GM23338 (cell line): ENCODE data around the gene GDE1. TPM values are rescaled to one million over a fixed set of nuclear protein-coding genes. Genes with fewer than 3 reads are reported as not detected.

Experiments used
- ATAC-seq: fragments of 200-7000 bp; cut with Tn5 transposase; 3 replicates; pipeline ENCODE4 v1.9.1; 2020
- DNase-seq: peaks from one replicate; pipeline ENCODE4 v3.0.0-alpha.2; 2015; ENCODE audit warnings: low spot score
- H2AFZ ChIP-seq: fragments of 200-600 bp; sonication (generic); 2 replicates; pipeline ENCODE4 v1.8.0; 2016; ENCODE audit warnings: antibody characterized with exemption, mild to moderate bottlenecking, moderate library complexity
- H3F3A ChIP-seq: fragments of 200-600 bp; sonication (generic); replicated peaks from 2 replicates; pipeline ENCODE4 v1.8.0; 2017; ENCODE audit warnings: antibody characterized with exemption, mixed run types, low read depth
- H3K27ac ChIP-seq: fragments of 200-600 bp; sonication (generic); 2 replicates; pipeline ENCODE4 v1.6.1; 2016; ENCODE audit warnings: low read depth
- H3K27me3 ChIP-seq: fragments of 200-600 bp; sonication (generic); 2 replicates; pipeline ENCODE4 v1.8.0; 2016; ENCODE audit warnings: mild to moderate bottlenecking, mixed run types, moderate library complexity; ENCODE audit not compliant: insufficient read depth
- H3K36me3 ChIP-seq: fragments of 200-600 bp; sonication (generic); 2 replicates; pipeline ENCODE4 v1.8.0; 2016; ENCODE audit warnings: mild to moderate bottlenecking; ENCODE audit not compliant: insufficient read depth
- H3K4me1 ChIP-seq: fragments of 200-600 bp; sonication (generic); 2 replicates; pipeline ENCODE4 v1.8.0; 2016; ENCODE audit warnings: mild to moderate bottlenecking, moderate library complexity; ENCODE audit not compliant: insufficient read depth
- H3K4me2 ChIP-seq: fragments of 200-600 bp; sonication (generic); 2 replicates; pipeline ENCODE4 v1.7.1; 2017; ENCODE audit warnings: mixed run types
- H3K4me3 ChIP-seq: fragments of 200-600 bp; sonication (generic); 2 replicates; pipeline ENCODE4 v1.6.1; 2016; ENCODE audit warnings: mixed run types
- H3K79me2 ChIP-seq: fragments of 200-600 bp; sonication (generic); replicated peaks from 2 replicates; pipeline ENCODE4 v1.8.0; 2017; ENCODE audit warnings: mild to moderate bottlenecking; ENCODE audit not compliant: insufficient read depth
- H3K9me2 ChIP-seq: fragments of 200-600 bp; sonication (generic); 2 replicates; pipeline ENCODE4 v1.8.0; 2017; ENCODE audit not compliant: insufficient read depth
- H4K20me1 ChIP-seq: fragments of 200-600 bp; sonication (generic); replicated peaks from 2 replicates; pipeline ENCODE4 v1.8.0; 2017; ENCODE audit warnings: mild to moderate bottlenecking; ENCODE audit not compliant: insufficient read depth
- H3K27ac Mint-ChIP-seq: 2 replicates; pipeline ENCODE4 v1.8.0; 2020; ENCODE audit warnings: inconsistent platforms, mild to moderate bottlenecking, moderate library complexity, mixed read lengths
- H3K27me3 Mint-ChIP-seq: 3 replicates; pipeline ENCODE4 v1.8.0; 2022; ENCODE audit warnings: low read depth, mild to moderate bottlenecking, moderate library complexity, mixed read lengths, inconsistent platforms; ENCODE audit not compliant: insufficient read depth, poor library complexity
- H3K36me3 Mint-ChIP-seq: 3 replicates; pipeline ENCODE4 v1.8.0; 2021; ENCODE audit warnings: low read depth, mild to moderate bottlenecking, inconsistent platforms, moderate library complexity, mixed read lengths
- H3K4me1 Mint-ChIP-seq: 3 replicates; pipeline ENCODE4 v1.8.0; 2020; ENCODE audit warnings: mild to moderate bottlenecking, inconsistent platforms, mixed read lengths
- H3K4me3 Mint-ChIP-seq: 3 replicates; pipeline ENCODE4 v1.8.0; 2021; ENCODE audit warnings: moderate library complexity, mild to moderate bottlenecking, inconsistent platforms, mixed read lengths
- H3K9me3 Mint-ChIP-seq: 3 replicates; pipeline ENCODE4 v1.8.0; 2020; ENCODE audit warnings: moderate library complexity, mild to moderate bottlenecking, inconsistent platforms, mixed read lengths
- CREB1 ChIP-seq: fragments of 250-450 bp; sonication (Bioruptor Pico); IDR thresholded peaks from 2 replicates; pipeline ENCODE4 v1.5.0; 2020; ENCODE audit warnings: low read depth, mild to moderate bottlenecking, moderate library complexity
- EZH2 ChIP-seq: fragments of 200-600 bp; sonication (generic); IDR thresholded peaks from one replicate; pipeline ENCODE4 v1.8.0; 2017; ENCODE audit warnings: antibody characterized with exemption, mild to moderate bottlenecking, low read depth; ENCODE audit not compliant: unreplicated experiment
- JUNB ChIP-seq: IDR thresholded peaks from one replicate; pipeline ENCODE4 v1.6.1; 2016; ENCODE audit warnings: antibody characterized with exemption; ENCODE audit not compliant: unreplicated experiment
- NANOG ChIP-seq: IDR thresholded peaks from 2 replicates; pipeline ENCODE4 v1.6.1; 2016; ENCODE audit warnings: antibody characterized with exemption, borderline replicate concordance
- STAT1 ChIP-seq: IDR thresholded peaks from one replicate; pipeline ENCODE4 v1.6.1; 2016; ENCODE audit warnings: antibody characterized with exemption; ENCODE audit not compliant: unreplicated experiment
- ZNF114 ChIP-seq: fragments of 250-450 bp; sonication (Bioruptor Pico); IDR thresholded peaks from 2 replicates; pipeline ENCODE4 v1.5.0; 2020; ENCODE audit warnings: mild to moderate bottlenecking, moderate library complexity
- ZNF331 ChIP-seq: fragments of 250-450 bp; sonication (Bioruptor Pico); IDR thresholded peaks from 2 replicates; pipeline ENCODE4 v1.5.0; 2020; ENCODE audit warnings: low read depth, mild to moderate bottlenecking, moderate library complexity
- polyA plus RNA-seq: library from polyadenylated mRNA; unstranded; fragments of >200 nt; fragmentation: Nextera tagmentation; extraction: Ambion mirVana; gene quantifications from 2 replicates; pipeline ENCODE4 v1.2.1, GENCODE V29; 2016
- total RNA-seq: library from RNA; depleted of rRNA; stranded (reverse); fragments of >200 nt; shearing (Covaris generic); gene quantifications from 2 replicates; pipeline ENCODE4 v1.2.3, GENCODE V29; 2014
- TF ChIP-seq, protein P1 (sequence below), 2 experiments: fragments of 200-600 bp in 1 of 2; sonication (generic) in 1 of 2; conservative IDR thresholded peaks; 2 replicates each; pipeline versions ENCODE4 v1.5.1 to v1.6.1; 2016 to 2017; ENCODE audit warnings: antibody characterized with exemption in 2 of 2, low read depth in 2 of 2, mild to moderate bottlenecking in 2 of 2, moderate library complexity in 1 of 2
- TF ChIP-seq, protein P2 (sequence below): IDR thresholded peaks from one replicate; pipeline ENCODE4 v1.6.1; 2018; ENCODE audit warnings: antibody characterized with exemption; ENCODE audit not compliant: unreplicated experiment
- TF ChIP-seq, protein P3 (sequence below): IDR thresholded peaks from 2 replicates; pipeline ENCODE4 v1.6.1; 2016; ENCODE audit warnings: antibody characterized with exemption

GDE1 gene
- total and polyA plus RNA-seq, 2 experiments from 2014 or later: 30.0 to 69.3 TPM

DNA sequence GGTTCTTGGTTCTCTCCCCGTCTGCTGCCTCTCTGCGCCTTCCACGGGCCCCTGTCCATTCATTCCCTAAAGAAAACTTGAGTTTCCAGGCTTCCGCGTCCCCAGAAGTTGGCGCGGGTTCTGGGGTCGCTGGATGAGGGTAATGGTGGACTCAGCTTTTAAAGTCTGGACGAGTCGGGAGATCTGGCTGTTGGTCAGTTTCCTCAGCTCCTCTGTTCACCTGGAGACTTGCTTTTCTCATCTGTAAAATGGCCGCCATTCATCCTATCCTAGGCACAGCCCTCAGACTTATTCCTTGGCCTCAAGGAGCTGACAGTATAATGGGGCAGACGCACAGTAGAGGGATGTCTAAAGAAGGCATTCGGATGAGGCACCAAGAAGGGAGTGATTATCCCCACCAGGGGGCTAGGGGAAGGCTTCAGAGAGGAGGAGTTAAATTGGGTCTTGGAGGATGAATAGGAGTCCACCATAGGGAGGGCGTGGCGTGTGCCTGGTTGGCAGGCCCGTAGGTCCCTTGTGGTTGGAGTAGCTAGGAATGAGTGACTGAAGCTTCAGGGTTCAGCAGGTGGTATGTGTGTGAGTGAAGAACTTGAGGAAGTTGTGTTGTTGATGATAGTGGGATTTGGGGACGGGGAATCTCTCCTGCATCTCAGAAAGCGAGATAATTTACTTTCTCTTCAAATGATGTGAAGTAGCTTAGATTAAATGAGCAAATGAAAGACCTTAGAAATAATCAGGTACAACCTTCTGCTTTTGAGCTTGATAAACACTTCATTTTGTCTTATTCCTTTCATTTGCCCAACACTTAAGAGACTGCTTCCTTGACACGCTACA, 34.3 kb upstream of the GDE1 start:
- Histone ChIP-seq H3K27me3 (no peaks in the 10 kb centered on the region), H3K27ac (peak overlapping the region; percentile 95), H3K9me2 (no peaks in the 10 kb centered on the region), H3K36me3 (0 out of 2 replicates have a peak, but pooled peaks cover 3% of the 10 kb centered on the region), H3K4me3 (peak overlapping the region; percentile 85), H3K4me2 (peak overlapping the region; percentile 82), H3K4me1 (no peaks in the 10 kb centered on the region), H3F3A (0 out of 2 replicates have a peak, but pooled peaks cover 3% of the 10 kb centered on the region), H3K79me2 (peaks cover 32% of the 10 kb centered on the region), H2AFZ (peak overlapping the region; percentile 79), H4K20me1 (no peaks in the 10 kb centered on the region)
- Mint-ChIP-seq H3K36me3 (peaks cover 11% of the 10 kb centered on the region; the same call in 2 of the 3 replicates), H3K4me3 (peak overlapping the region; percentile 92), H3K27ac (peak overlapping the region; percentile 98), H3K27me3 (peaks cover 11% of the 10 kb centered on the region), H3K4me1 (peaks cover 12% of the 10 kb centered on the region), H3K9me3 (no peaks in the 10 kb centered on the region)
- ATAC-seq (peak; percentile 71), DNase-seq (peak; percentile 94)
- TF ChIP-seq EZH2 (no peak), CREB1 (CRISPR knock-in tag) (peak; percentile 13; the same call in 1 of the 2 replicates)
- TF ChIP-seq, protein P1, sequence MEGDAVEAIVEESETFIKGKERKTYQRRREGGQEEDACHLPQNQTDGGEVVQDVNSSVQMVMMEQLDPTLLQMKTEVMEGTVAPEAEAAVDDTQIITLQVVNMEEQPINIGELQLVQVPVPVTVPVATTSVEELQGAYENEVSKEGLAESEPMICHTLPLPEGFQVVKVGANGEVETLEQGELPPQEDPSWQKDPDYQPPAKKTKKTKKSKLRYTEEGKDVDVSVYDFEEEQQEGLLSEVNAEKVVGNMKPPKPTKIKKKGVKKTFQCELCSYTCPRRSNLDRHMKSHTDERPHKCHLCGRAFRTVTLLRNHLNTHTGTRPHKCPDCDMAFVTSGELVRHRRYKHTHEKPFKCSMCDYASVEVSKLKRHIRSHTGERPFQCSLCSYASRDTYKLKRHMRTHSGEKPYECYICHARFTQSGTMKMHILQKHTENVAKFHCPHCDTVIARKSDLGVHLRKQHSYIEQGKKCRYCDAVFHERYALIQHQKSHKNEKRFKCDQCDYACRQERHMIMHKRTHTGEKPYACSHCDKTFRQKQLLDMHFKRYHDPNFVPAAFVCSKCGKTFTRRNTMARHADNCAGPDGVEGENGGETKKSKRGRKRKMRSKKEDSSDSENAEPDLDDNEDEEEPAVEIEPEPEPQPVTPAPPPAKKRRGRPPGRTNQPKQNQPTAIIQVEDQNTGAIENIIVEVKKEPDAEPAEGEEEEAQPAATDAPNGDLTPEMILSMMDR (conservative IDR thresholded peaks at IDR 0.05; ENCODE audit: low read depth in 2 of 2): peak; percentile 15 to 33; a peak in 2 of 4 replicates

DNA sequence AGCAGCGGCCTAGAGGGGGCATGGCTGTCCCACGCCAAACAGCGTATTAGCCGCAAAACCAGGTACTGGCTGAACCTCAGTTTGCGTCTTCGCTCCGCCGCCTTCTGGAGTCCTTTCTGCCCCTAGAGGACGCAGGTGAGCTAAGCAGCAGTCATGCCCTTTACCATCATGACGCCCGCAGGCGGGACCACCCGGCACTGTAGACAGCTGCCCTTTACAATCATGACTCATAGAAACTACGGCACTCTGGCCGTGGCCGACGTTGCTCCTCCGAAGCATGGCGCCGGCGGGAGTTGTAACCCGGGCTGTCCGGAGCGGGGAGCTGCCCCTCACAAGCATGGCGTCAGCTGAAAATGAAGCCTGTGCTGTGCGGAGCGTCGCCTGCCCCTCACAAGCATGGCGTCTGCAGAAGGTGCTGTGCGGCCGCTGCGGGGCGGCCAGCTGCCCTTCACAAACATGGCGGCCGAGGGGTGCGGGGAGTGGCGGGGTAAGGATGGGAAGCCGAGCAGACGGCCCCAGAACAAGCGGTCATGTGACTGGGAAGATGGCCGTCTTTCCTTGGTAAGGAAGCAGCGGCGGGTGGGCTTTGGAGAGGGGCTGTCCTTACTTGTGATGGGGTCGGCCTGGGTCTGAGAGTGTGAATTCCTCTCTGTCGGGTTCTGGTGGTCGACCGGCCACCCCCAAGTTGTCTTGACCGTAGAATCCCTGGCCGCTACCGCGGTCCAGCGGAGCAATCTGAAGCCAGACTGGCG, 33.5 kb upstream of the GDE1 start, which contains the start of gene VPS35L:
Gene VPS35L, plus strand, starts transcription at position 518 of the 752 bp plus-strand sequence. Its CDS starts 27 bp downstream, at position 545.
- H3K27ac ChIP-seq: peak within 1 kb of the TSS; percentile 97
- ATAC-seq (peak; percentile 92), DNase-seq (peak; percentile 98)
- no peaks in the 10 kb centered on the region for H3K27me3 ChIP-seq
- 0 out of 2 replicates have a peak, but pooled peaks cover 5% of the 10 kb centered on the region for H3K36me3 ChIP-seq
- peak within 1 kb of the TSS; percentile 84 for H3K4me2 ChIP-seq
- H3K79me2 ChIP-seq: peaks cover 25% of the 10 kb centered on the region
- H2AFZ ChIP-seq: peak within 1 kb of the TSS; percentile 88
- no peaks in the 10 kb centered on the region for H3K9me2 ChIP-seq
- H3K9me3 Mint-ChIP-seq: no peaks in the 10 kb centered on the region
- H3K4me1 Mint-ChIP-seq: peaks cover 12% of the 10 kb centered on the region
- H4K20me1 ChIP-seq: no peaks in the 10 kb centered on the region
- H3K36me3 Mint-ChIP-seq: peaks cover 6% of the 10 kb centered on the region; the same call in 2 of the 3 replicates
- peak within 1 kb of the TSS; percentile 85 for H3K4me3 ChIP-seq
- peaks cover 11% of the 10 kb centered on the region for H3K27me3 Mint-ChIP-seq
- H3K4me1 ChIP-seq: no peaks in the 10 kb centered on the region
- H3K27ac Mint-ChIP-seq: peak within 1 kb of the TSS; percentile 98
- 0 out of 2 replicates have a peak, but pooled peaks cover 3% of the 10 kb centered on the region for H3F3A ChIP-seq
- peak within 1 kb of the TSS; percentile 92 for H3K4me3 Mint-ChIP-seq
- no peak for TF ChIP-seq NANOG
- no peak for TF ChIP-seq EZH2
- TF ChIP-seq ZNF331 (CRISPR knock-in tag): no peak
- TF ChIP-seq CREB1 (CRISPR knock-in tag): peak; percentile 87
- TF ChIP-seq JUNB: no peak
- TF ChIP-seq, protein P2, sequence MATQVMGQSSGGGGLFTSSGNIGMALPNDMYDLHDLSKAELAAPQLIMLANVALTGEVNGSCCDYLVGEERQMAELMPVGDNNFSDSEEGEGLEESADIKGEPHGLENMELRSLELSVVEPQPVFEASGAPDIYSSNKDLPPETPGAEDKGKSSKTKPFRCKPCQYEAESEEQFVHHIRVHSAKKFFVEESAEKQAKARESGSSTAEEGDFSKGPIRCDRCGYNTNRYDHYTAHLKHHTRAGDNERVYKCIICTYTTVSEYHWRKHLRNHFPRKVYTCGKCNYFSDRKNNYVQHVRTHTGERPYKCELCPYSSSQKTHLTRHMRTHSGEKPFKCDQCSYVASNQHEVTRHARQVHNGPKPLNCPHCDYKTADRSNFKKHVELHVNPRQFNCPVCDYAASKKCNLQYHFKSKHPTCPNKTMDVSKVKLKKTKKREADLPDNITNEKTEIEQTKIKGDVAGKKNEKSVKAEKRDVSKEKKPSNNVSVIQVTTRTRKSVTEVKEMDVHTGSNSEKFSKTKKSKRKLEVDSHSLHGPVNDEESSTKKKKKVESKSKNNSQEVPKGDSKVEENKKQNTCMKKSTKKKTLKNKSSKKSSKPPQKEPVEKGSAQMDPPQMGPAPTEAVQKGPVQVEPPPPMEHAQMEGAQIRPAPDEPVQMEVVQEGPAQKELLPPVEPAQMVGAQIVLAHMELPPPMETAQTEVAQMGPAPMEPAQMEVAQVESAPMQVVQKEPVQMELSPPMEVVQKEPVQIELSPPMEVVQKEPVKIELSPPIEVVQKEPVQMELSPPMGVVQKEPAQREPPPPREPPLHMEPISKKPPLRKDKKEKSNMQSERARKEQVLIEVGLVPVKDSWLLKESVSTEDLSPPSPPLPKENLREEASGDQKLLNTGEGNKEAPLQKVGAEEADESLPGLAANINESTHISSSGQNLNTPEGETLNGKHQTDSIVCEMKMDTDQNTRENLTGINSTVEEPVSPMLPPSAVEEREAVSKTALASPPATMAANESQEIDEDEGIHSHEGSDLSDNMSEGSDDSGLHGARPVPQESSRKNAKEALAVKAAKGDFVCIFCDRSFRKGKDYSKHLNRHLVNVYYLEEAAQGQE: no peak
- TF ChIP-seq ZNF114 (CRISPR knock-in tag): peak; percentile 89; the same call in 1 of the 2 replicates
- TF ChIP-seq, protein P3, sequence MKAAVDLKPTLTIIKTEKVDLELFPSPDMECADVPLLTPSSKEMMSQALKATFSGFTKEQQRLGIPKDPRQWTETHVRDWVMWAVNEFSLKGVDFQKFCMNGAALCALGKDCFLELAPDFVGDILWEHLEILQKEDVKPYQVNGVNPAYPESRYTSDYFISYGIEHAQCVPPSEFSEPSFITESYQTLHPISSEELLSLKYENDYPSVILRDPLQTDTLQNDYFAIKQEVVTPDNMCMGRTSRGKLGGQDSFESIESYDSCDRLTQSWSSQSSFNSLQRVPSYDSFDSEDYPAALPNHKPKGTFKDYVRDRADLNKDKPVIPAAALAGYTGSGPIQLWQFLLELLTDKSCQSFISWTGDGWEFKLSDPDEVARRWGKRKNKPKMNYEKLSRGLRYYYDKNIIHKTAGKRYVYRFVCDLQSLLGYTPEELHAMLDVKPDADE: peak; percentile 96
- TF ChIP-seq, protein P1 (conservative IDR thresholded peaks at IDR 0.05; ENCODE audit: low read depth in 2 of 2): peak; percentile 67 to 80
- no peak for TF ChIP-seq STAT1
